ENCODE results near the gene RAB37. TPM values are rescaled to one million over a fixed set of nuclear protein-coding genes. Genes with fewer than 3 reads are reported as not detected.

RAB37 gene
- total and polyA plus RNA-seq, 2 of the 13 experiments (the other 11 are each of a cell fraction or from before 2014, with no cell fraction given): 0.91 to 3.7 TPM

DNA sequence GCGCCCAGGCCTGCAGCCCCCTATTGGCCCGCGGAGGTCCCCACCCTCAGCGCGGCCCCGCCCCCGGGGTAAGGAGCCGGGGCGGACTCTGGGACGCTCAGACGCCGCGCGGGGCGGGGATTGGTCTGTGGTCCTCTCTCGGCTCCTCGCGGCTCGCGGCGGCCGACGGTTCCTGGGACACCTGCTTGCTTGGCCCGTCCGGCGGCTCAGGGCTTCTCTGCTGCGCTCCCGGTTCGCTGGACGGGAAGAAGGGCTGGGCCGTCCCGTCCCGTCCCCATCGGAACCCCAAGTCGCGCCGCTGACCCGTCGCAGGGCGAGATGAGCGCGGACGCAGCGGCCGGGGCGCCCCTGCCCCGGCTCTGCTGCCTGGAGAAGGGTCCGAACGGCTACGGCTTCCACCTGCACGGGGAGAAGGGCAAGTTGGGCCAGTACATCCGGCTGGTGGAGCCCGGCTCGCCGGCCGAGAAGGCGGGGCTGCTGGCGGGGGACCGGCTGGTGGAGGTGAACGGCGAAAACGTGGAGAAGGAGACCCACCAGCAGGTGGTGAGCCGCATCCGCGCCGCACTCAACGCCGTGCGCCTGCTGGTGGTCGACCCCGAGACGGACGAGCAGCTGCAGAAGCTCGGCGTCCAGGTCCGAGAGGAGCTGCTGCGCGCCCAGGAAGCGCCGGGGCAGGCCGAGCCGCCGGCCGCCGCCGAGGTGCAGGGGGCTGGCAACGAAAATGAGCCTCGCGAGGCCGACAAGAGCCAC lies 11.6 kb downstream of the RAB37 start, which contains the start of gene NHERF1 (continued):
- TF ChIP-seq, protein P1, sequence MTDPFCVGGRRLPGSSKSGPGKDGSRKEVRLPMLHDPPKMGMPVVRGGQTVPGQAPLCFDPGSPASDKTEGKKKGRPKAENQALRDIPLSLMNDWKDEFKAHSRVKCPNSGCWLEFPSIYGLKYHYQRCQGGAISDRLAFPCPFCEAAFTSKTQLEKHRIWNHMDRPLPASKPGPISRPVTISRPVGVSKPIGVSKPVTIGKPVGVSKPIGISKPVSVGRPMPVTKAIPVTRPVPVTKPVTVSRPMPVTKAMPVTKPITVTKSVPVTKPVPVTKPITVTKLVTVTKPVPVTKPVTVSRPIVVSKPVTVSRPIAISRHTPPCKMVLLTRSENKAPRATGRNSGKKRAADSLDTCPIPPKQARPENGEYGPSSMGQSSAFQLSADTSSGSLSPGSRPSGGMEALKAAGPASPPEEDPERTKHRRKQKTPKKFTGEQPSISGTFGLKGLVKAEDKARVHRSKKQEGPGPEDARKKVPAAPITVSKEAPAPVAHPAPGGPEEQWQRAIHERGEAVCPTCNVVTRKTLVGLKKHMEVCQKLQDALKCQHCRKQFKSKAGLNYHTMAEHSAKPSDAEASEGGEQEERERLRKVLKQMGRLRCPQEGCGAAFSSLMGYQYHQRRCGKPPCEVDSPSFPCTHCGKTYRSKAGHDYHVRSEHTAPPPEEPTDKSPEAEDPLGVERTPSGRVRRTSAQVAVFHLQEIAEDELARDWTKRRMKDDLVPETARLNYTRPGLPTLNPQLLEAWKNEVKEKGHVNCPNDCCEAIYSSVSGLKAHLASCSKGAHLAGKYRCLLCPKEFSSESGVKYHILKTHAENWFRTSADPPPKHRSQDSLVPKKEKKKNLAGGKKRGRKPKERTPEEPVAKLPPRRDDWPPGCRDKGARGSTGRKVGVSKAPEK (CRISPR knock-in tag; IDR thresholded peaks at IDR 0.05; ENCODE audit: borderline replicate concordance): 0 out of 2 replicates have a peak, but pooled peaks have one; percentile 50
- TF ChIP-seq, protein P2, sequence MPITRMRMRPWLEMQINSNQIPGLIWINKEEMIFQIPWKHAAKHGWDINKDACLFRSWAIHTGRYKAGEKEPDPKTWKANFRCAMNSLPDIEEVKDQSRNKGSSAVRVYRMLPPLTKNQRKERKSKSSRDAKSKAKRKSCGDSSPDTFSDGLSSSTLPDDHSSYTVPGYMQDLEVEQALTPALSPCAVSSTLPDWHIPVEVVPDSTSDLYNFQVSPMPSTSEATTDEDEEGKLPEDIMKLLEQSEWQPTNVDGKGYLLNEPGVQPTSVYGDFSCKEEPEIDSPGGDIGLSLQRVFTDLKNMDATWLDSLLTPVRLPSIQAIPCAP (CRISPR knock-in tag; IDR thresholded peaks at IDR 0.05; ENCODE audit: low read depth): peak; percentile 75; the same call in 1 of the 2 replicates
- TF ChIP-seq, protein P3, sequence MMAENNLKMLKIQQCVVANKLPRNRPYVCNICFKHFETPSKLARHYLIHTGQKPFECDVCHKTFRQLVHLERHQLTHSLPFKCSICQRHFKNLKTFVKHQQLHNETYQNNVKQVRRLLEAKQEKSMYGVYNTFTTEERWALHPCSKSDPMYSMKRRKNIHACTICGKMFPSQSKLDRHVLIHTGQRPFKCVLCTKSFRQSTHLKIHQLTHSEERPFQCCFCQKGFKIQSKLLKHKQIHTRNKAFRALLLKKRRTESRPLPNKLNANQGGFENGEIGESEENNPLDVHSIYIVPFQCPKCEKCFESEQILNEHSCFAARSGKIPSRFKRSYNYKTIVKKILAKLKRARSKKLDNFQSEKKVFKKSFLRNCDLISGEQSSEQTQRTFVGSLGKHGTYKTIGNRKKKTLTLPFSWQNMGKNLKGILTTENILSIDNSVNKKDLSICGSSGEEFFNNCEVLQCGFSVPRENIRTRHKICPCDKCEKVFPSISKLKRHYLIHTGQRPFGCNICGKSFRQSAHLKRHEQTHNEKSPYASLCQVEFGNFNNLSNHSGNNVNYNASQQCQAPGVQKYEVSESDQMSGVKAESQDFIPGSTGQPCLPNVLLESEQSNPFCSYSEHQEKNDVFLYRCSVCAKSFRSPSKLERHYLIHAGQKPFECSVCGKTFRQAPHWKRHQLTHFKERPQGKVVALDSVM (CRISPR knock-in tag; IDR thresholded peaks at IDR 0.05): 0 out of 2 replicates have a peak, but pooled peaks have one; percentile 46
- TF ChIP-seq, protein P4, sequence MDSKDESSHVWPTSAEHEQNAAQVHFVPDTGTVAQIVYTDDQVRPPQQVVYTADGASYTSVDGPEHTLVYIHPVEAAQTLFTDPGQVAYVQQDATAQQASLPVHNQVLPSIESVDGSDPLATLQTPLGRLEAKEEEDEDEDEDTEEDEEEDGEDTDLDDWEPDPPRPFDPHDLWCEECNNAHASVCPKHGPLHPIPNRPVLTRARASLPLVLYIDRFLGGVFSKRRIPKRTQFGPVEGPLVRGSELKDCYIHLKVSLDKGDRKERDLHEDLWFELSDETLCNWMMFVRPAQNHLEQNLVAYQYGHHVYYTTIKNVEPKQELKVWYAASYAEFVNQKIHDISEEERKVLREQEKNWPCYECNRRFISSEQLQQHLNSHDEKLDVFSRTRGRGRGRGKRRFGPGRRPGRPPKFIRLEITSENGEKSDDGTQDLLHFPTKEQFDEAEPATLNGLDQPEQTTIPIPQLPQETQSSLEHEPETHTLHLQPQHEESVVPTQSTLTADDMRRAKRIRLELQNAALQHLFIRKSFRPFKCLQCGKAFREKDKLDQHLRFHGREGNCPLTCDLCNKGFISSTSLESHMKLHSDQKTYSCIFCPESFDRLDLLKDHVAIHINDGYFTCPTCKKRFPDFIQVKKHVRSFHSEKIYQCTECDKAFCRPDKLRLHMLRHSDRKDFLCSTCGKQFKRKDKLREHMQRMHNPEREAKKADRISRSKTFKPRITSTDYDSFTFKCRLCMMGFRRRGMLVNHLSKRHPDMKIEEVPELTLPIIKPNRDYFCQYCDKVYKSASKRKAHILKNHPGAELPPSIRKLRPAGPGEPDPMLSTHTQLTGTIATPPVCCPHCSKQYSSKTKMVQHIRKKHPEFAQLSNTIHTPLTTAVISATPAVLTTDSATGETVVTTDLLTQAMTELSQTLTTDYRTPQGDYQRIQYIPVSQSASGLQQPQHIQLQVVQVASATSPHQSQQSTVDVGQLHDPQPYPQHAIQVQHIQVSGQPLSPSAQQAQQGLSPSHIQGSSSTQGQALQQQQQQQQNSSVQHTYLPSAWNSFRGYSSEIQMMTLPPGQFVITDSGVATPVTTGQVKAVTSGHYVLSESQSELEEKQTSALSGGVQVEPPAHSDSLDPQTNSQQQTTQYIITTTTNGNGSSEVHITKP (CRISPR knock-in tag; IDR thresholded peaks at IDR 0.05; ENCODE audit: low read depth): no peak
- TF ChIP-seq SOX6 (IDR thresholded peaks at IDR 0.05) (no peak), SOX6 (CRISPR knock-in tag; IDR thresholded peaks at IDR 0.05) (peak; percentile 64), TSC22D2 (CRISPR knock-in tag; IDR thresholded peaks at IDR 0.05; ENCODE audit: borderline replicate concordance) (peak; percentile 95), THAP11 (CRISPR knock-in tag; IDR thresholded peaks at IDR 0.05) (peak; percentile 76), LCORL (IDR thresholded peaks at IDR 0.05) (no peak), LCORL (CRISPR knock-in tag; IDR thresholded peaks at IDR 0.05) (peak; percentile 77; the same call in 1 of the 2 replicates), GATAD1 (CRISPR knock-in tag; IDR thresholded peaks at IDR 0.05) (peak; percentile 65), REL (CRISPR knock-in tag; conservative IDR thresholded peaks at IDR 0.05) (peak; percentile 63; the same call in 1 of the 2 replicates), RFXAP (CRISPR knock-in tag; IDR thresholded peaks at IDR 0.05; ENCODE audit: borderline replicate concordance) (peak; percentile 85; the same call in 1 of the 2 replicates)
- TF ChIP-seq, protein P5, sequence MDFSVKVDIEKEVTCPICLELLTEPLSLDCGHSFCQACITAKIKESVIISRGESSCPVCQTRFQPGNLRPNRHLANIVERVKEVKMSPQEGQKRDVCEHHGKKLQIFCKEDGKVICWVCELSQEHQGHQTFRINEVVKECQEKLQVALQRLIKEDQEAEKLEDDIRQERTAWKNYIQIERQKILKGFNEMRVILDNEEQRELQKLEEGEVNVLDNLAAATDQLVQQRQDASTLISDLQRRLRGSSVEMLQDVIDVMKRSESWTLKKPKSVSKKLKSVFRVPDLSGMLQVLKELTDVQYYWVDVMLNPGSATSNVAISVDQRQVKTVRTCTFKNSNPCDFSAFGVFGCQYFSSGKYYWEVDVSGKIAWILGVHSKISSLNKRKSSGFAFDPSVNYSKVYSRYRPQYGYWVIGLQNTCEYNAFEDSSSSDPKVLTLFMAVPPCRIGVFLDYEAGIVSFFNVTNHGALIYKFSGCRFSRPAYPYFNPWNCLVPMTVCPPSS (IDR thresholded peaks at IDR 0.05): no peak
- TF ChIP-seq, protein P6, sequence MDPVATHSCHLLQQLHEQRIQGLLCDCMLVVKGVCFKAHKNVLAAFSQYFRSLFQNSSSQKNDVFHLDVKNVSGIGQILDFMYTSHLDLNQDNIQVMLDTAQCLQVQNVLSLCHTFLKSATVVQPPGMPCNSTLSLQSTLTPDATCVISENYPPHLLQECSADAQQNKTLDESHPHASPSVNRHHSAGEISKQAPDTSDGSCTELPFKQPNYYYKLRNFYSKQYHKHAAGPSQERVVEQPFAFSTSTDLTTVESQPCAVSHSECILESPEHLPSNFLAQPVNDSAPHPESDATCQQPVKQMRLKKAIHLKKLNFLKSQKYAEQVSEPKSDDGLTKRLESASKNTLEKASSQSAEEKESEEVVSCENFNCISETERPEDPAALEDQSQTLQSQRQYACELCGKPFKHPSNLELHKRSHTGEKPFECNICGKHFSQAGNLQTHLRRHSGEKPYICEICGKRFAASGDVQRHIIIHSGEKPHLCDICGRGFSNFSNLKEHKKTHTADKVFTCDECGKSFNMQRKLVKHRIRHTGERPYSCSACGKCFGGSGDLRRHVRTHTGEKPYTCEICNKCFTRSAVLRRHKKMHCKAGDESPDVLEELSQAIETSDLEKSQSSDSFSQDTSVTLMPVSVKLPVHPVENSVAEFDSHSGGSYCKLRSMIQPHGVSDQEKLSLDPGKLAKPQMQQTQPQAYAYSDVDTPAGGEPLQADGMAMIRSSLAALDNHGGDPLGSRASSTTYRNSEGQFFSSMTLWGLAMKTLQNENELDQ (CRISPR knock-in tag; IDR thresholded peaks at IDR 0.05; ENCODE audit: borderline replicate concordance): no peak

Measured in HepG2 (cell line).